ENCODE data around the gene SUPT3H. TPM values are rescaled to one million over a fixed set of nuclear protein-coding genes. Genes with fewer than 3 reads are reported as not detected.
"Not testable (repeated sequence)": the region's sequence is repeated elsewhere in the genome, so short reads cannot be mapped to it uniquely, and the experiment has no call there.

SUPT3H gene
- total RNA-seq, 1 donor from 2014 or later = 9.5 TPM

- intact Hi-C loops (cut with micrococcal nuclease) = no loop called here
Observed at GRCh38 chr6:45075246-45075645, 302.5 kb downstream of the SUPT3H start.

GRCh38 chr6:45074439-45074838, 303.3 kb downstream of the SUPT3H start:
- intact Hi-C loops (cut with micrococcal nuclease) = no loop called here

- intact Hi-C loops (cut with micrococcal nuclease) = no loop called here
Observed at GRCh38 chr6:45073771-45074170, 304.0 kb downstream of the SUPT3H start.

GRCh38 chr6:45072673-45073072, 305.1 kb downstream of the SUPT3H start:
- intact Hi-C loops (cut with micrococcal nuclease) = no loop called here

GRCh38 chr6:45072016-45072415, 305.7 kb downstream of the SUPT3H start:
- intact Hi-C loops (cut with micrococcal nuclease) = no loop called here

GRCh38 chr6:45069091-45069490, 308.6 kb downstream of the SUPT3H start:
- intact Hi-C loops (cut with micrococcal nuclease) = no loop called here

GRCh38 chr6:45067446-45067845, 310.3 kb downstream of the SUPT3H start:
- intact Hi-C loops (cut with micrococcal nuclease) = not testable (repeated sequence)

- intact Hi-C loops (cut with micrococcal nuclease) = not testable (repeated sequence)
Observed at GRCh38 chr6:45062659-45063058, 315.1 kb downstream of the SUPT3H start.

GRCh38 chr6:45057711-45058110, 320.0 kb downstream of the SUPT3H start:
- intact Hi-C loops (cut with micrococcal nuclease) = no loop called here

- intact Hi-C loops (cut with micrococcal nuclease) = no loop called here
Observed at GRCh38 chr6:45054610-45055009, 323.1 kb downstream of the SUPT3H start.

GRCh38 chr6:45052325-45052724, 325.4 kb downstream of the SUPT3H start:
- intact Hi-C loops (cut with micrococcal nuclease) = no loop called here

- intact Hi-C loops (cut with micrococcal nuclease) = no loop called here
Observed at GRCh38 chr6:45049188-45049843, 328.4 kb downstream of the SUPT3H start.

- intact Hi-C loops (cut with micrococcal nuclease) = no loop called here
Observed at GRCh38 chr6:45047573-45047972, 330.2 kb downstream of the SUPT3H start.

- intact Hi-C loops (cut with micrococcal nuclease) = no loop called here
Observed at GRCh38 chr6:45045253-45045601, 332.5 kb downstream of the SUPT3H start.

GRCh38 chr6:45044510-45045252, 333.1 kb downstream of the SUPT3H start:
- intact Hi-C loops (cut with micrococcal nuclease) = no loop called here

GRCh38 chr6:45044086-45044485, 333.6 kb downstream of the SUPT3H start:
- intact Hi-C loops (cut with micrococcal nuclease) = no loop called here

GRCh38 chr6:45042673-45043072, 335.1 kb downstream of the SUPT3H start:
- intact Hi-C loops (cut with micrococcal nuclease) = not testable (repeated sequence)

GRCh38 chr6:45038226-45038625, 339.5 kb downstream of the SUPT3H start:
- intact Hi-C loops (cut with micrococcal nuclease) = no loop called here

- intact Hi-C loops (cut with micrococcal nuclease) = no loop called here
Observed at GRCh38 chr6:45036103-45036502, 341.6 kb downstream of the SUPT3H start.

- intact Hi-C loops (cut with micrococcal nuclease) = no loop called here
Observed at GRCh38 chr6:45032426-45032825, 345.3 kb downstream of the SUPT3H start.

- intact Hi-C loops (cut with micrococcal nuclease) = no loop called here
Observed at GRCh38 chr6:45031601-45032000, 346.1 kb downstream of the SUPT3H start.

- intact Hi-C loops (cut with micrococcal nuclease) = no loop called here
Observed at GRCh38 chr6:45027126-45027525, 350.6 kb downstream of the SUPT3H start.

GRCh38 chr6:45026003-45026516, 351.7 kb downstream of the SUPT3H start:
- intact Hi-C loops (cut with micrococcal nuclease) = no loop called here
